Ovary (tissue), 9 donors: Measurements from ENCODE around the gene CALHM1. TPM values are rescaled to one million over a fixed set of nuclear protein-coding genes. Genes with fewer than 3 reads are reported as not detected.

Source experiments
- DNase-seq, 5 donors: peaks; one replicate each; pipeline ENCODE4 v3.0.0-alpha.2; 2019 to 2020
- H3K27ac ChIP-seq, 2 donors: fragments of 200-600 bp; one replicate each; pipeline versions ENCODE4 v1.5.1 to v1.8.0; 2019 to 2022
- H3K27me3 ChIP-seq: fragments of 200-600 bp; one replicate; pipeline ENCODE4 v1.8.0; 2022
- H3K36me3 ChIP-seq: fragments of 200-600 bp; sonication (generic); one replicate; pipeline ENCODE4 v1.5.1; 2019
- H3K4me1 ChIP-seq: one replicate; pipeline ENCODE4 v1.8.1; 2013; ENCODE audit warnings: mild to moderate bottlenecking, moderate library complexity; ENCODE audit not compliant: insufficient read depth
- H3K4me3 ChIP-seq: fragments of 200-600 bp; sonication (generic); one replicate; pipeline ENCODE4 v1.5.1; 2017
- H3K9me3 ChIP-seq, 2 donors: fragments of 200-600 bp in 1 of 2; sonication (generic) in 1 of 2; one replicate each; pipeline versions ENCODE4 v1.5.1 to v1.8.1; 2013 to 2019; ENCODE audit warnings: mild to moderate bottlenecking in 1 of 2, moderate library complexity in 1 of 2
- EP300 ChIP-seq: sonication (generic); formaldehyde crosslinking; IDR thresholded peaks from one replicate; pipeline ENCODE4 v1.6.1; 2017; ENCODE audit warnings: antibody characterized with exemption
- POLR2A ChIP-seq: fragments of 450-650 bp; IDR thresholded peaks from one replicate; pipeline ENCODE4 v1.6.1; 2017; ENCODE audit warnings: antibody characterized with exemption, mild to moderate bottlenecking, moderate library complexity
- WGBS, 3 donors: extraction: QIAGEN DNeasy Blood & Tissue Kit in 1 of 3; methylation state at CpG; one replicate each; pipeline versions ENCODE4 v1.1.5 to v1.1.7; 2013 to 2017; 5-methylcytosine and 5-hydroxymethylcytosine counted together
- intact Hi-C, 4 donors: fragments of 100-400 bp; cut with DNase I; formaldehyde crosslinking; loops; one replicate each; pipeline versions ENCODE4 v1.11.0 to v1.15.1; 2022 to 2023
- polyA plus RNA-seq, 2 donors: library from polyadenylated mRNA; stranded (reverse); fragments of 200-250 nt in 1 of 2; fragments of 350-450 nt in 1 of 2; fragmentation: Illumina TruSeq in 1 of 2; extraction: RNeasy Lipid Tissue Mini Kit (QIAGEN cat#74804) in 1 of 2; gene quantifications; one replicate each; pipeline ENCODE4 v1.2.3, GENCODE V29; 2013 to 2014
- total RNA-seq, 7 donors: library from RNA; depleted of rRNA in 2 of 7; stranded (reverse); fragments of >200 nt in 2 of 7; fragmentation: NEBNext Ultra II Directional in 3 of 7; extraction: Animal tissue kit (Norgen Biotek cat#: 25700) in 3 of 7; gene quantifications; one replicate each; pipeline versions ENCODE4 v1.1.0 to v1.2.4, GENCODE V29; 2016 to 2023
- TF ChIP-seq, protein P1 (sequence below), 3 donors: fragments of 450-650 bp in 2 of 3; fragments of 200-600 bp in 1 of 3; IDR thresholded peaks; one replicate each; pipeline versions ENCODE4 v1.5.1 to v1.8.0; 2016 to 2022; ENCODE audit warnings: antibody characterized with exemption in 3 of 3, mild to moderate bottlenecking in 1 of 3
- donor health status: DM: no; HTN: no; CAD: no; lungs with moderate emphysema.
- donor health status: DM: no; HTN: no; CAD: no.
- donor health status: Bipolar disorder and iron deficiency.
- donor health status: DM: yes; HTN: yes; CAD: no.
- donor health status: DM: no; HTN: no; CAD: no.
- donor health status: DM: yes; HTN: yes; CAD: no.

CALHM1 gene
- total and polyA plus RNA-seq, 9 donors, result not detected

DNA sequence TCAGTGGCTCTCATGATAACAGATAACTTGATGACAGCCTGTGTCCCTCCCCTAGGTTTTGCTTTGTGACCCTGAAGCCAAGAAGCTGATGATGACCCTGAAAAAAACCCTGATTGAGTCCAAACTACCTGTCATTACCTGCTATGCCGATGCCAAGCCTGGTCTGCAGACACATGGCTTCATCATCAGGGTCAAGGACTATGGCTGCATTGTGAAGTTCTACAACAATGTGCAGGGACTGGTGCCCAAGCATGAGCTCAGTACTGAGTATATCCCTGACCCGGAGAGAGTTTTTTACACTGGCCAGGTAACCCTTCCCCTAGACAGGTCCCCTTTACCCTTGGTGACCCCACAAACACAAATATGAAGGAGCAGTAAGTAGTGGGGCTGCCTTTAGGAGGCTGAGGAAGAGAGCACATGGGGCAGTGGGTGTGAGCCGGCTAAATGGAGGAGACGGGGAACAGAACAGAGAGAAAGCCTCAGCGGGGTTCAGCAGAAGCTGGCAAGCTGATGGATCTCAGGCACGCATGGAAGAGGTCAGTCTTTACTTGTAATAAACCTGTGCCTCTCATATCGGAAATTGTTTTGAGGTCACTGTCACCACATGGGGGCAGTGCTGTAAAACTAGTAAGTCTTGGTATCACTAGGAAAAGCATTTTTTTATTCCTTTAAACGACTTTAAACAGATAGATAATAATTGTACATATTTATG is 42.1 kb downstream of the CALHM1 start:
- no peaks in the 10 kb centered on the region for H3K9me3 ChIP-seq
- no peak overlapping the region for H3K4me3 ChIP-seq
- no peaks in the 10 kb centered on the region for H3K4me1 ChIP-seq
- peak; percentile 61 to 83 (median 68) for DNase-seq
- H3K27me3 ChIP-seq, result no peaks in the 10 kb centered on the region
- no peak overlapping the region for H3K27ac ChIP-seq
- 12 to 22% (median 20%) methylated on average over 8 of the region's 8 CpGs for WGBS, 3 donors
- no peaks in the 10 kb centered on the region for H3K36me3 ChIP-seq
- TF ChIP-seq, protein P1, sequence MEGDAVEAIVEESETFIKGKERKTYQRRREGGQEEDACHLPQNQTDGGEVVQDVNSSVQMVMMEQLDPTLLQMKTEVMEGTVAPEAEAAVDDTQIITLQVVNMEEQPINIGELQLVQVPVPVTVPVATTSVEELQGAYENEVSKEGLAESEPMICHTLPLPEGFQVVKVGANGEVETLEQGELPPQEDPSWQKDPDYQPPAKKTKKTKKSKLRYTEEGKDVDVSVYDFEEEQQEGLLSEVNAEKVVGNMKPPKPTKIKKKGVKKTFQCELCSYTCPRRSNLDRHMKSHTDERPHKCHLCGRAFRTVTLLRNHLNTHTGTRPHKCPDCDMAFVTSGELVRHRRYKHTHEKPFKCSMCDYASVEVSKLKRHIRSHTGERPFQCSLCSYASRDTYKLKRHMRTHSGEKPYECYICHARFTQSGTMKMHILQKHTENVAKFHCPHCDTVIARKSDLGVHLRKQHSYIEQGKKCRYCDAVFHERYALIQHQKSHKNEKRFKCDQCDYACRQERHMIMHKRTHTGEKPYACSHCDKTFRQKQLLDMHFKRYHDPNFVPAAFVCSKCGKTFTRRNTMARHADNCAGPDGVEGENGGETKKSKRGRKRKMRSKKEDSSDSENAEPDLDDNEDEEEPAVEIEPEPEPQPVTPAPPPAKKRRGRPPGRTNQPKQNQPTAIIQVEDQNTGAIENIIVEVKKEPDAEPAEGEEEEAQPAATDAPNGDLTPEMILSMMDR (IDR thresholded peaks at IDR 0.05), result peak; percentile 77 to 84 (median 79)
- TF ChIP-seq EP300 (no peak), POLR2A (no peak)
- intact Hi-C loops, result loop anchor here in 3 of 4 donors (2.0 to 10.0 kb wide), 3 partner anchors 68 to 268 kb away; no protein-coding TSS in a partner anchor

DNA sequence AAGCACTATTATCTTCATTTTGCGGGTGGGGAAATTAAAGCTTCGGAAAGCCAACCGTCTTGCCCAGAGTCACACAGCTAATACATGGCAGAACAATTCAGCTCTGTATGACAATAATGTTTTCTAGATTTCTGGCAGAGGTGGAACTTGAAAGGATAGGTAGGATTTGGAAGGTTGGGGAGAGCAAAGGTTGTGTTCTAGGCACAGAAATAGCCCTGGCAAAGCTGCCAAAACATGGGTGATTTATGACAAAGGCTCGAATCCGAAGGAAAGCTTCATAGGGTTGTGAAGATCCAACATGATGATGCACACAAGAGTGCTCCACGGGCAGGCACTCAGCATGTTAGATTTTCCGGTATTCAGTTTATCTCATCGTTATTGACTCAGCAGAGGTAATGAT is 43.1 kb downstream of the CALHM1 start:
- 55 to 65% (median 64%) methylated on average over 8 of the region's 8 CpGs for WGBS, 3 donors
- no peaks in the 10 kb centered on the region for H3K4me1 ChIP-seq
- H3K27me3 ChIP-seq, result no peaks in the 10 kb centered on the region
- TF ChIP-seq POLR2A, result no peak
- TF ChIP-seq EP300, result no peak
- TF ChIP-seq, protein P1 (IDR thresholded peaks at IDR 0.05), result no peak
- DNase-seq, result no peak
- intact Hi-C loops, result loop anchor here in 1 of 4 donors (10.0 kb wide), 2 partner anchors 179 to 269 kb away; no protein-coding TSS in a partner anchor
- H3K36me3 ChIP-seq, result no peaks in the 10 kb centered on the region
- no peaks in the 10 kb centered on the region for H3K9me3 ChIP-seq
- no peak overlapping the region for H3K4me3 ChIP-seq
- H3K27ac ChIP-seq, result no peak overlapping the region

DNA sequence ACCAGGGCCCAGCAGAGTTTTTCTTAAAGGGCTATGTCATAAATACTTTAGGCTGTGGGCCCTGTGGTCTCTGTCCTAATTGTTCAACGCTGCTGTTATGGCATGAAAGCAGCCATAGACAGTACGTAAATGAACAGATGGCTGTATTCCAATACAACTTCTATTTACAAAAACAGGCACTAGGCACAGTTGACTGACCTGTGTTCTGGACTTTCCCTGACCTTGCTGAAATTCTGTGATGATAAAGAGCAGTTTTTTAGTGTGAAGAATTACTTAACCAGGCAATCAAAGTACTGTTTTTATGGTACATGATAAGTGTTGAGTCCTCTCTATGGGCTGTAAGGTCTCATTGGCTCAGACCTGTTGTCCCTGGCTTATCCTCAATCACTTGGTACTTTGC is 45.1 kb downstream of the CALHM1 start:
- no peak for DNase-seq
- H3K4me1 ChIP-seq, result no peaks in the 10 kb centered on the region
- intact Hi-C loops, result loop anchor here in 1 of 4 donors (10.0 kb wide), 2 partner anchors 181 to 271 kb away; no protein-coding TSS in a partner anchor
- 83 to 92% (median 90%) methylated on average over 2 of the region's 2 CpGs for WGBS, 3 donors
- H3K27me3 ChIP-seq, result no peaks in the 10 kb centered on the region
- TF ChIP-seq, protein P1 (IDR thresholded peaks at IDR 0.05), result no peak
- TF ChIP-seq EP300 (no peak), POLR2A (no peak)
- H3K27ac ChIP-seq, result no peak overlapping the region
- no peak overlapping the region for H3K4me3 ChIP-seq
- H3K36me3 ChIP-seq, result no peaks in the 10 kb centered on the region
- no peaks in the 10 kb centered on the region for H3K9me3 ChIP-seq

Other genes starting within 250 kb of the CALHM1 start
- not detected for gene RPEL1, start 213.0 kb downstream of the CALHM1 start, total RNA-seq
- not detected for gene RPEL1, start 213.0 kb downstream of the CALHM1 start, polyA plus RNA-seq
- gene INA, start 181.8 kb downstream of the CALHM1 start, total RNA-seq, result under 1 TPM in 1 of 7 donors, not detected in 6; 0.05 TPM
- under 1 TPM; 0.05 to 0.23 TPM for gene INA, start 181.8 kb downstream of the CALHM1 start, polyA plus RNA-seq
- gene PCGF6, start 107.8 kb downstream of the CALHM1 start, total RNA-seq, result 10 to 100 TPM in 3 of 7 donors, 1 to 10 TPM in 4; 7.7 to 13.7 (median 10.0) TPM
- gene PCGF6, start 107.8 kb downstream of the CALHM1 start, polyA plus RNA-seq, result 1 to 10 TPM; 5.6 to 8.9 TPM
- 1 to 10 TPM; 3.9 to 6.6 (median 4.3) TPM for gene TAF5, start 90.9 kb downstream of the CALHM1 start, total RNA-seq
- gene TAF5, start 90.9 kb downstream of the CALHM1 start, polyA plus RNA-seq, result 1 to 10 TPM; 2.5 to 3.9 TPM
- gene ATP5MK, start 62.4 kb downstream of the CALHM1 start, total RNA-seq, result 100 to 1,000 TPM; 133 to 224 (median 171) TPM
- 100 to 1,000 TPM; 344 to 386 TPM for gene ATP5MK, start 62.4 kb downstream of the CALHM1 start, polyA plus RNA-seq
- gene PDCD11, start 62.3 kb downstream of the CALHM1 start, total RNA-seq, result 10 to 100 TPM; 12.8 to 40.8 (median 28.8) TPM
- 10 to 100 TPM in 1 of 2 donors, 1 to 10 TPM in 1; 9.7 to 16.7 TPM for gene PDCD11, start 62.3 kb downstream of the CALHM1 start, polyA plus RNA-seq
- 10 to 100 TPM; 46.5 to 90.4 (median 55.3) TPM for gene CALHM2, start 6.5 kb downstream of the CALHM1 start, total RNA-seq
- gene CALHM2, start 6.5 kb downstream of the CALHM1 start, polyA plus RNA-seq, result 100 to 1,000 TPM in 1 of 2 donors, 10 to 100 TPM in 1; 42.1 to 105 TPM
- gene CALHM3, start 20.3 kb upstream of the CALHM1 start, total RNA-seq, result not detected
- not detected for gene CALHM3, start 20.3 kb upstream of the CALHM1 start, polyA plus RNA-seq
- gene NEURL1, start 34.8 kb upstream of the CALHM1 start, total RNA-seq, result 1 to 10 TPM; 2.4 to 5.6 (median 3.2) TPM
- gene NEURL1, start 34.8 kb upstream of the CALHM1 start, polyA plus RNA-seq, result 1 to 10 TPM in 1 of 2 donors, under 1 TPM in 1; 0.28 to 1.8 TPM